Measurements from ENCODE around the gene MEX3A.
"Not testable (repeated sequence)": the region's sequence is repeated elsewhere in the genome, so short reads cannot be mapped to it uniquely, and the experiment has no call there.

MEX3A gene
- 0.19 to 0.74 (median 0.22) reads per million in 3 experiments for total RNA-seq

DNA sequence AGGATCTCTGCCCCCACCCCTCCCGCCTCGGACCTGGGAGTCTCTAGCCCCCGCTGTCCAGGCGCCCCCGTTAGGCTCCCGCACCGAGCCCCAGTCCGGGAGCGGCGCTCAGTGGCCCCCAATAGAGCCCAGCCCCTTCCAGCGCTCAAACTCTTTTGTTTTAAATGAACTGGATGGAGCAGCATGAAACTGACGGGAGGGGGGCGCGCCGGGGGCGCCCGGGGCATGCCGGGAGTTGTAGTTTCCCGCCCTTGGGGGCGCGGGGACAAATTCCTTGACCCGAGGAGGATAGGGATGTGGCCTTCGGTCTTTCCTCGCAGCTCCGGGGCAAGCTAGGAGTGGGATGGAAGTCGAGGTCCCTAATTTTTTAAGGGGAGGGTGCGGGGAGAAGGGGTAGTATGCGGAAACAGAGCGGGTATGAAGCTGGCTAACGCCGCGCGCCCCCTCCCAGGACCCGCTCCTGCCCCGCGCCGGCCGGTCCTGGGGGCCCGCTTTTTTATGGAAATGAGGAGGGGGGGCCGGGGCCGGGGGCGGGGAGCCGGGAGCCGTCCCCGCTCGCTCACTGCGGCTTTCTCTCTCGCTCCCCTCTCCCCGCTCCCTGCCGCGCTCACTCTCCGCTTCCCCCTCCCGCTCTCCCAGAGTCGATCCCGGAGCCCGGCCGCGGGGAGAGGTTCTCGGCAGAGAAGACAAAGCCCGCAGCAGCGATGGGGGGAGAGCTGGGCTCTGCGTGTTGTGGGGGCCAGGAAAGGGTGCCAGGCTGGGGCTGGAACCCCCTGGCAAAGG, at the start of gene MEX3A:
MEX3A (minus strand) TSS at position 157 of the 783 bp plus-strand sequence. CDS start 467 bp downstream, outside the sequence.
- DNase-seq = peak; percentile 41

- no peak for DNase-seq
Observed at GRCh38 chr1:156130578-156130942, 48.3 kb upstream of the MEX3A start.

DNA sequence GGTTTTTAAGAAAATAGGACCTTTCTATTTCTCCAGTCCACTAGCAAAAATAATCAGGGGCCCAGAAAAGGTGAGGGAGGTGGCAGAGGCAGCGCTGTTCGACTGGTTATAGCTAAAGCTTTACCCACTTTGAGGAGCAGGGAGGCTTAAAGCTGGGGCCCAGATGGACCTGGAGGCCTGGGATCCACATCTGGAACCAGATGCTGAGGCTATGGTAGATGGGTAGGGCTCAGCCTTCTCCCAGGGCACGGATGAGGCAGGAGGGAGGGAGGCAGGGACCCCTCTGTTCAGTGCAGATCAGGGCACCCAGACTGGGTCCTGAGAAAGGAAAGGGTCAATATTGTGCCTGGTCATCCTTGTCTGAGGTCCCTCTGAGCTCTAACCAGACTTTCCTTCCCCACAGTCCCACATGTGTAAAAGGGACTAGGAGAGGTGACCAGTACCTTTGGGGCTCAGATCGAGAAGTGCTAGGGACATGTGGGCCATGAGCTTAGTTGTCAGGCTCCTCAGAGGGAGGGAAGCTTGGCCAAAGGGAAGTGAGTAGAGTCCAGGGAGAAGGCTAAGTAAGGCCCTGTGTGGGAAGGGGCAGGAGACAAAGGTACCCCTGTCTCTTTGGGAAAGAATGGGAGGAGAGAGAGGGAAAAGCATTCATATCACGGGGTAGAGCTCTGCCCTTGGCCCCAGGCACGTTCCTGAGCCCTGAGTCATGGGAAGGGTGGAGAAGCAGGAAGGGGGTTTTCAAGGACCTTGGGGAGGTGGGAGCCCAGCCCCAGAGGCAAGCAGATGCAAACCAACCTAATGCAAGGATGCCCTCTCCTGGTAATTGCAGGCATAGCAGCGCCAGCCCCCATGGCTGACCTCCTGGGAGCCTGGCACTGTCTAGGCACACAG, 47.7 kb upstream of the MEX3A start:
- peak; percentile 68 for DNase-seq

- DNase-seq = no peak
Observed at GRCh38 chr1:156128654-156129597, 46.7 kb upstream of the MEX3A start.

DNA sequence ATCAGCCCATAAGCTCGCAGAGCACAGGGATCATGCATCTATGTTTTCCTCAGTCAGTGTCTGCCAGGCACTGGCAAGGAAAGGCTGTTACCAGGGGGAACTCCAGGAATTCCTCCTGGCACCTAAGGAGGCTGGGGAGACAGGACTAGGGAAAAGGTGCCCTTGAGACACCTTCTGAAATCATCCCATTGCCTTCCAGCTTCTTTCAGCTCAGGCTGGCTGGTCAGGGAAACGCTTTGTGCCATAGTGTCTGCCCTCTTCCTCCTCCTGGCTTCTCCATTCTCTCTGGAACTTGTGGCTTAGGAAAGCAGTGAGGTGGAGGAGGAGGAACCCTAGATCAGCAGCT, 46.0 kb upstream of the MEX3A start:
- no peak for DNase-seq

DNA sequence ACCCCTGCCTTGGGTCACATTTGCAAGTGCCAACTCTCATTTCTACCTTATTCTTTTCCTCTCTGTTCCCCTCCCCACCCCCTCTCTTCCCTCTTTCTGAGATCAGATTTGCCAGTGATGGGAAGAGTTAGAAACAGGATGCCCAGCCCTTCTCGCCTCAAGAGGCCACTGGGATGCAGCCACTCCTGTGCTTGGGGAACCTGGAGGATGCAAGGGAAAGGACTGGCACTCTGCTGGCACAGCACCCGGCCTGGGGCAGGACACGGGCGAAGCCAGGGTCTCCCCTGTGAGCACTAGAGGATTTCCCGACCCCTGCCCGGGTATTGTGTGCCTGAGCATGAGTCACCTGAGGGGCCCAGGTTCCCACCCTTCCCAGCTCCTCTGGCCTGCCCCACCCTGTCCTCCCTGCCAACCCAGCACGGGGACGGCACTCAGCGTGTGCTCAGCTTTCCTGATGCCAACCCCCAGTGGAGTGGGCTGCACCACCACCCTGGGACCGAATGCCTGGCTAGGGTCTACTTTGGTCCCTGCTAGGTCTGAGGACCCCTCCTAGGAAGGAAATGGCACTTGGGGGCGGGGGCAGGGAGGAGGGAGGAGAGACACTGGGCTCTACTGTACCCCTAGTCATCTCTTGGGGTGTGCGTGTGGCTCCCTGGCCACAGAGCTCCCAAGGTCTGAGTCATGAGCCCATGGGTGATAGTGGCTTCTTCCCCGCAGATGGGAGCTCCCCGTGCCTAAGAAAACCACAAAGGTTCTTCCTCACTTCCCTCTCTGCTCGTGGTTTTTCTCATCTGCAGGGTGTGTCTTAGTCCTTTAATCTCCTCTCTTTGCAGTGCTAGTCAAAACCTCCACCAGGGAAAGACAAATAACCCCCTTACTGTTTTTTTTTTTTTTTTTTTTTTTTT, 44.6 kb upstream of the MEX3A start:
- peak; percentile 91 for DNase-seq

DNA sequence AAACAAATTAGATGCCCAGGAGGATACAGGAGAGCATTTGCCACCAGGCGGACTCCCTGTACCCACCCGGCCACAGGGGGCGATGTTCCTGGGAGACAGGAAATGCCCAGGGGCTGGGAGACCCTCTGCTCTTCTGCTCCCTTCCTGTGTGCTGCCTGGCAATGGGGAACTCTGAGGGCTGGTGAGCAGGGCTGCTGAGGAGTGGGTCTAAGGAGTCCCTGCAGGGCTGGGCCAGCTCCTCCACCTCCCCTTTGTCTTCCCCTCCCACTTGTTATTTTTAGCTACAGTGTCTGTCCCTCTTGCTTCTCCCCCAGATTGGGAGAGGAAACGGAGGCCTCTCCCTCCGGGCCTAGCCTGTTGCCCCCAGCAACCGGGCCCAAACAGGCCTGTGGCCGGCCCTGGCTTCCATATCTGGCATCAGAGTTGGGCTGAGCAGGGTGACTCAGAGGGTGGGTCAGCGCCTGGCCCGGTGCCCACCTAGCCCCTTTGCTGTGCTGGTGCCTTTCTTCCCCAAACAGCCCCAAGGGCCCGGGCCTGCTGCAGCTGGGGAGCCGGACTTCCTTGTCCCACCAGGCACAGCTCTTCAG, 43.9 kb upstream of the MEX3A start:
- peak; percentile 59 for DNase-seq

DNA sequence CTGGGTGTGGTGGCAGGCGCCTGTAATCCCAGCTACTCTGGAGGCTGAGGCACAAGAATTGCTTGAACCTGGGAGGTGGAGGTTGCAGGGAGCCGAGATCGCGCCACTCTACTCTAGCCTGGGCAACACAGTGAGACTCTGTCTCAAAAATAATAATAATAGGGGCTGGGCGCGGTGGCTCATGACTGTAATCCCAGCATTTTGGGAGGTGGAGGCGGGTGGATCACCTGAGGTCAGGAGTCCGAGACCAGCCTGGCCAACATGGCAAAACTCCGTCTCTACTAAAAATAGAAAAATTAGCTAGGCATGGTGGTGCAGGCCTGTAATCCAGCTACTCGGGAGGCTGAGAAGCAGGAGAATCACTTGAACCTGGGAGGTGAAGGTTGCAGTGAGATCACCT, 43.3 kb upstream of the MEX3A start:
- not testable (repeated sequence) for DNase-seq

GRCh38 chr1:156124557-156125483, 42.6 kb upstream of the MEX3A start:
- DNase-seq = peak; percentile 62

DNA sequence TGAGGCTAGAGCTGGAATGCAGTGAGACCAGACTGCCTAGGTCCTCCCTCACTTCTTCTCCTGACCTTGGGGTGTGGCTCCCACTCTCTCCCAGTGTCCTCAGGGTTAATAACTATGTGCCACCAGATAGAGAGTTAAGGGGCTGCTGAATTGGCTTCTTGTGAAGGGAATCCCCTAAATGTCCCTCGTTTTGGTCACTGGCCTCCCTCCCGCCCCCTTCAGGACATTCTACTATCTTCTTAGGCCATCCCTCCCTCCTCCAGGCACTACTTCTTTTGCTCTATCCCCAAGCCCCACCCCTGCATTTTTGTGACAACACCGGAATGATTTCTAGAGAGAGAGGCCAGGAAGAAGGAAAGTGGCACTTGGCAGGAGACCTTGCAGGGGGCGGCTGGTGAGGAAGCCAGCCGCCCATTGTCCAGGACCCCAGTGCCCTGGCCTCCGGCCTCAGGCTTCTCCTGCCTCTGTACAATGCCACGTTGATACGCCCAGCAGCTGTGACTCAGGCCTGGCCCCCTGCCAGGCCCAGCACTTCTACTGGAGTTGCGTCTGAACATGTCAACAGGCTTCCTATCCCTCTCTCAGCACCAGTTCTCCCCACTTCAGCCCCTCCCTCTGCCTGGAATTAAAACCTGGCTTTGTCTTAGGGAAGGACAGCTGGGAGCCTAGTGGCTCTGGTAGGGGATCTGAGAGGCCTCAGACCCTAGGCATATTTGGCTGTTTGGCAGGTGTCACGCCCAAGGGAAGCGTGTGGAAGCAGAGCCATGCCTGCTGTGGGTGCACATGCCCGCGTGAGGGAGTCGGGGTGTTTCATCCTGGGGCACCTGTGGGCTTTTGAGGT, 41.3 kb upstream of the MEX3A start:
- peak; percentile 68 for DNase-seq

GRCh38 chr1:156122519-156123355, 40.5 kb upstream of the MEX3A start:
- DNase-seq = no peak

GRCh38 chr1:156122086-156122485, 39.8 kb upstream of the MEX3A start:
- DNase-seq = no peak

- DNase-seq = no peak
Observed at GRCh38 chr1:156121457-156121856, 39.2 kb upstream of the MEX3A start.

DNA sequence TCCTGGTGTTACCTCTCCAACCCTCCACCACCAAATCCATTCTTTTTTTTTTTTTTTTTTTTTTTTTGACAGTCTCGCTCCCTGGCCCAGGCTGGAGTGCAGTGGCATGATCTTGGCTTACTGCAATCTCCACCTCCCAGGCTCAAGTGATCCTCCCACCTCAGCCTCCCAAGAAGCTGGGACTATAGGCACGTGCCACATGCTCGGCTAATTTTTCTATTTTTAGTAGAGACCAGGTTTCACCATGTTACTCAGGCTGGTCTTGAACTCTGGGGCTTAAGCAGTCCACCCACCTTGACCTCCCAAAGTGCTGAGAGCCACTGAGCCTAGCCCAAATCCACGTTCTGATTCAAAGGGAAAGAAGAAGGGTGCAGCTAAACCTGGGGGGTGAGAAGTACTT, 38.7 kb upstream of the MEX3A start:
- not testable (repeated sequence) for DNase-seq

DNA sequence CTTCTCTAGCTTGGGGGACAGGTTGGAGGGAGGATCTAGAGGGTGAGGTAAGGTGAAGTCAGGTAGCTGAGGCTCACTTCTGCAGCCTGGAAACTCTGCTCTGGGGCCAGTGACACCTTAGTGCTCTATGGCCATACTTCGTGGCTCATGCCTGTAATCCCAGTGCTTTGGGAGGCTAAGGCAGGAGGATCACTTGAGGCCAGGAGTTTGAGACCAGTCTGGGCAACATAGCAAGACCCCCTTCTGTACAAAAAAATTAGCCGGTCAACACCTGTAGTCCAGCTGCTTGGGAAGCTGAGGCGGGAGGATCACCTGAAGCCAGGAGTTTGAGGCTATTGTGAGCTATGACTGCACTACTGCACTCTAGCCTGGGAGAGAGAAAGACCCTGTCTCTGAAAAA, 38.1 kb upstream of the MEX3A start:
- no peak for DNase-seq

DNA sequence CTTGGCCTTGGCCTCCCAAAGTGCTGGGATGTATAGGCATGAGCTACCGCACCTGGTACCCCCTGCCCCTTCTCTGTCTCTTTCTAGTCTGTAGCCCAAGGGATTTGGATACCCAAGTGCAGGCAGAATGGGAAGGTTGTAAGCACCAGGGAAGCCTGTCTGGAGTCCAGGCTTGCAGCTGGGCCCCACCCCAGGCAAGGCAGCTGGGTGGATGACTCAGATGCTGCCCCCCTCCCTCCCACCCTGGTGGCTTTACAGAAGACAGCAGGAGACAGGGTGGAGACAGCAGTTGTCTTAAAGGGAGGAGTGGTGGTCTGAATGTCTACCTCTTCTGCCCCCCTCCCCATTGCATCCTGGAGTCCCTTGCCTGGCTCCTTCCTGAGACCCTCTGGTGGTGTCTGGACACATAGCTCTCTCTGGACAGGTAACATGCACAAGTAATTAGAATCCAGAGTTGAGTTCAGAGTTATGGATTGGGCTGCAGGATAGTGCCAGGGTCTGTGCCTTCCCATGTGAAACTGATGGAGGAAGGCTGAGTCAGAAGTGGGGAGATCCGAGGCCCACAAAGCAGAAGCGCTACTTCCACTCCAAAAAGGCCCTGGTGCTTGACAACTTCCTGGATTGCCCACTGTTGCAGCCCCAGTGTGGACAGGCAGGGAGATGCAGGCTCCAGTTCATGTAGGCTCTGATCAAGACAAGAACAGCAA, 37.4 kb upstream of the MEX3A start:
- no peak for DNase-seq

GRCh38 chr1:156118177-156118868, 36.1 kb upstream of the MEX3A start:
- DNase-seq = no peak

All from central memory CD4-positive, alpha-beta T cell (primary cell).